Tibial nerve (tissue), 4 donors: Measurements from ENCODE around the gene PRKAG2.

Experiments used
- CTCF ChIP-seq, 5 experiments: fragments of 200-600 bp in 3 of 5; fragments of 450-650 bp in 2 of 5; sonication (generic) in 3 of 5; IDR thresholded peaks; one replicate each; pipeline ENCODE4 v1.5.1; 2016 to 2019; ENCODE audit warnings: antibody characterized with exemption in 5 of 5, mild to moderate bottlenecking in 3 of 5, moderate library complexity in 2 of 5
- EP300 ChIP-seq, 2 donors: sonication (generic); formaldehyde crosslinking; IDR thresholded peaks; one replicate each; pipeline ENCODE4 v1.6.1; 2017; ENCODE audit warnings: antibody characterized with exemption in 2 of 2, mild to moderate bottlenecking in 1 of 2
- POLR2A ChIP-seq, 2 donors: fragments of 450-650 bp; IDR thresholded peaks; one replicate each; pipeline ENCODE4 v1.6.1; 2017; ENCODE audit warnings: antibody characterized with exemption in 2 of 2, mild to moderate bottlenecking in 2 of 2, moderate library complexity in 2 of 2

GRCh38 chr7:151707757-151708156 lies 169.2 kb downstream of the PRKAG2 start:
- no peak for TF ChIP-seq CTCF (IDR thresholded peaks at IDR 0.05)
- TF ChIP-seq POLR2A (IDR thresholded peaks at IDR 0.05) = no peak
- no peak for TF ChIP-seq EP300 (IDR thresholded peaks at IDR 0.05)
